H1 (cell line): ENCODE data around the gene GPR160. TPM values are rescaled to one million over a fixed set of nuclear protein-coding genes. Genes with fewer than 3 reads are reported as not detected.

Experiments
- CTCF ChIA-PET: fragments of 300-600 bp; sonication (Branson Sonifier 250); formaldehyde crosslinking; loops from one replicate; lab custom pipeline; 2021; ENCODE audit not compliant: partially characterized antibody; lab: Charles Lee
- POLR2A ChIA-PET: fragments of 300-600 bp; sonication (Branson Sonifier 250); formaldehyde crosslinking; loops from one replicate; lab custom pipeline; 2021; ENCODE audit warnings: inconsistent platforms; ENCODE audit not compliant: partially characterized antibody; lab: Charles Lee
- DNase-seq, 2 experiments: peaks; one replicate each; pipeline versions ENCODE4 v3.0.0 to v3.0.0-alpha.2; 2010 to 2022; ENCODE audit warnings: low spot score in 2 of 2, low read depth in 1 of 2, mixed read lengths in 1 of 2
- FAIRE-seq: peaks from 2 replicates; lab custom pipeline; 2011; peaks lifted over from hg19 to GRCh38; lab: Jason Lieb, UNC
- H2AFZ ChIP-seq: 2 replicates; pipeline ENCODE4 v1.8.1; 2012; ENCODE audit warnings: low read length, inconsistent platforms
- H2AK5ac ChIP-seq: 2 replicates; pipeline ENCODE4 v1.6.1; 2013; ENCODE audit warnings: low read depth, low read length
- H2BK120ac ChIP-seq: replicated peaks from 2 replicates; pipeline ENCODE3; 2013; ENCODE audit warnings: low read depth, low read length, inconsistent platforms
- H2BK12ac ChIP-seq: 2 replicates; pipeline ENCODE4 v1.6.1; 2013; ENCODE audit warnings: low read depth, low read length
- H2BK15ac ChIP-seq: 2 replicates; pipeline ENCODE4 v1.6.1; 2013; ENCODE audit warnings: low read length
- H2BK20ac ChIP-seq: 2 replicates; pipeline ENCODE4 v1.6.1; 2013; ENCODE audit warnings: low read length
- H2BK5ac ChIP-seq: 2 replicates; pipeline ENCODE4 v1.6.1; 2013; ENCODE audit warnings: low read depth, low read length
- H3K14ac ChIP-seq: 2 replicates; pipeline ENCODE4 v1.6.1; 2013; ENCODE audit warnings: inconsistent platforms; ENCODE audit not compliant: insufficient read length
- H3K18ac ChIP-seq: 2 replicates; pipeline ENCODE4 v1.6.1; 2013; ENCODE audit warnings: low read length; ENCODE audit errors: extremely low read depth
- H3K23ac ChIP-seq: 2 replicates; pipeline ENCODE4 v1.6.1; 2013; ENCODE audit warnings: inconsistent platforms; ENCODE audit not compliant: insufficient read length
- H3K23me2 ChIP-seq: 2 replicates; pipeline ENCODE4 v1.6.1; 2013; ENCODE audit warnings: low read depth, low read length
- H3K27ac ChIP-seq: 2 replicates; pipeline ENCODE4 v1.6.1; 2011; ENCODE audit warnings: low read depth, low read length, inconsistent platforms
- H3K27me3 ChIP-seq, 4 experiments: replicated peaks in 1 of 4; 1 replicate in 1 of 4; 2 replicates in 3 of 4; pipeline versions ENCODE4 v1.6.1 to v1.8.1; 2011 to 2013; ENCODE audit warnings: low read length in 3 of 4, mild to moderate bottlenecking in 3 of 4, inconsistent platforms in 2 of 4, mixed read lengths in 2 of 4, moderate library complexity in 1 of 4; ENCODE audit not compliant: control insufficient read depth in 3 of 4, insufficient read depth in 3 of 4; ENCODE audit errors: extremely low read depth in 1 of 4
- H3K36me3 ChIP-seq, 4 experiments: 2 replicates each; pipeline versions ENCODE4 v1.6.1 to v1.8.1; 2011 to 2013; ENCODE audit warnings: mild to moderate bottlenecking in 4 of 4, low read length in 3 of 4, moderate library complexity in 2 of 4, control low read depth in 1 of 4, inconsistent platforms in 1 of 4; ENCODE audit not compliant: insufficient read depth in 4 of 4, control insufficient read depth in 2 of 4
- H3K4ac ChIP-seq: replicated peaks from 2 replicates; pipeline ENCODE3; 2013; ENCODE audit warnings: low read length, low read depth, mixed read lengths, inconsistent platforms; ENCODE audit not compliant: insufficient read length
- H3K4me1 ChIP-seq, 4 experiments: replicated peaks in 1 of 4; 1 replicate in 1 of 4; 2 replicates in 3 of 4; pipeline versions ENCODE4 v1.6.1 to v1.8.1; 2011 to 2013; ENCODE audit warnings: low read length in 3 of 4, inconsistent platforms in 2 of 4, mixed read lengths in 1 of 4; ENCODE audit not compliant: insufficient read depth in 4 of 4, control insufficient read depth in 3 of 4
- H3K4me2 ChIP-seq, 2 experiments: 2 replicates each; pipeline versions ENCODE4 v1.6.1 to v1.8.1; 2011 to 2013; ENCODE audit warnings: low read depth in 2 of 2, low read length in 2 of 2, control low read depth in 1 of 2, inconsistent platforms in 1 of 2, mild to moderate bottlenecking in 1 of 2; ENCODE audit not compliant: insufficient read depth in 1 of 2
- H3K4me3 ChIP-seq, 4 experiments: fragments of 200-600, 300-600 bp in 1 of 4; sonication (generic), shearing (Covaris generic), sonication (Bioruptor Twin) in 1 of 4; 2 replicates each; pipeline versions ENCODE4 v1.5.1 to v1.8.1; 2011 to 2016; ENCODE audit warnings: low read length in 4 of 4, low read depth in 3 of 4, control low read depth in 2 of 4, inconsistent platforms in 2 of 4, mild to moderate bottlenecking in 2 of 4, mixed read lengths in 1 of 4, moderate library complexity in 1 of 4; ENCODE audit not compliant: insufficient read depth in 2 of 4; ENCODE audit errors: extremely low read depth in 1 of 4
- H3K56ac ChIP-seq: replicated peaks from 2 replicates; pipeline ENCODE3; 2013; ENCODE audit warnings: low read depth, mild to moderate bottlenecking, mixed read lengths, low read length, inconsistent platforms; ENCODE audit not compliant: insufficient read length
- H3K79me1 ChIP-seq: 2 replicates; pipeline ENCODE4 v1.6.1; 2013; ENCODE audit warnings: low read depth, low read length, control low read depth
- H3K79me2 ChIP-seq, 2 experiments: 2 replicates each; pipeline versions ENCODE4 v1.6.1 to v1.8.1; 2012 to 2013; ENCODE audit warnings: low read length in 2 of 2, mild to moderate bottlenecking in 2 of 2, inconsistent platforms in 1 of 2; ENCODE audit not compliant: insufficient read depth in 2 of 2, control insufficient read depth in 1 of 2
- H3K9ac ChIP-seq, 4 experiments: replicated peaks in 1 of 4; 1 replicate in 1 of 4; 2 replicates in 3 of 4; pipeline versions ENCODE4 v1.6.1 to v1.8.1; 2011 to 2013; ENCODE audit warnings: low read depth in 3 of 4, low read length in 3 of 4, control low read depth in 2 of 4, mild to moderate bottlenecking in 2 of 4, moderate library complexity in 2 of 4, inconsistent platforms in 1 of 4; ENCODE audit errors: extremely low read depth in 1 of 4
- H3K9me3 ChIP-seq, 2 experiments: 2 replicates each; pipeline versions ENCODE4 v1.6.1 to v1.8.1; 2012 to 2013; ENCODE audit warnings: mild to moderate bottlenecking in 2 of 2, moderate library complexity in 2 of 2, control low read depth in 1 of 2, inconsistent platforms in 1 of 2, low read depth in 1 of 2, low read length in 1 of 2, mixed read lengths in 1 of 2; ENCODE audit not compliant: insufficient read depth in 2 of 2
- H4K20me1 ChIP-seq, 2 experiments: replicated peaks in 1 of 2; 2 replicates each; pipeline versions ENCODE3 to v1.8.1; 2011 to 2013; ENCODE audit warnings: inconsistent platforms in 2 of 2, low read length in 2 of 2, mild to moderate bottlenecking in 1 of 2; ENCODE audit not compliant: insufficient read depth in 2 of 2, control insufficient read depth in 1 of 2
- H4K5ac ChIP-seq: 2 replicates; pipeline ENCODE4 v1.6.1; 2013; ENCODE audit warnings: low read length, low read depth, mixed read lengths, inconsistent platforms; ENCODE audit not compliant: insufficient read length
- H4K8ac ChIP-seq: 2 replicates; pipeline ENCODE4 v1.8.0; 2013; ENCODE audit warnings: mild to moderate bottlenecking, moderate library complexity, low read length, inconsistent platforms; ENCODE audit not compliant: insufficient read depth; ENCODE audit errors: extremely low read depth
- H4K91ac ChIP-seq: replicated peaks from 2 replicates; pipeline ENCODE3; 2013; ENCODE audit warnings: low read length, mixed read lengths, inconsistent platforms; ENCODE audit not compliant: insufficient read length
- BCL11A ChIP-seq, 2 experiments: IDR thresholded peaks; one replicate each; pipeline ENCODE4 v1.6.1; 2011; ENCODE audit warnings: low read depth in 2 of 2, low read length in 2 of 2, mild to moderate bottlenecking in 2 of 2
- EGR1 ChIP-seq: IDR thresholded peaks from 2 replicates; pipeline ENCODE4 v1.6.1; 2011; ENCODE audit warnings: low read depth, low read length, borderline replicate concordance
- EP300 ChIP-seq, 2 experiments: IDR thresholded peaks; 1 replicate in 1 of 2; 2 replicates in 1 of 2; pipeline ENCODE4 v1.6.1; 2011 to 2012; ENCODE audit warnings: low read depth in 2 of 2, low read length in 2 of 2, mild to moderate bottlenecking in 2 of 2, borderline replicate concordance in 1 of 2, inconsistent platforms in 1 of 2, moderate library complexity in 1 of 2
- EZH2 ChIP-seq: fragments of 200-600 bp; sonication (generic); IDR thresholded peaks from 2 replicates; pipeline ENCODE4 v1.7.1; 2012; ENCODE audit warnings: low read depth, mild to moderate bottlenecking, moderate library complexity, low read length, inconsistent platforms; ENCODE audit not compliant: severe bottlenecking
- GTF2F1 ChIP-seq: IDR thresholded peaks from 2 replicates; pipeline ENCODE4 v1.6.1; 2012; ENCODE audit warnings: low read depth, low read length, improper control_type of control experiment, borderline replicate concordance
- HDAC2 ChIP-seq, 2 experiments: fragments of 300-600 bp in 1 of 2; sonication (generic) in 1 of 2; IDR thresholded peaks; 2 replicates each; pipeline ENCODE4 v1.6.1; 2011 to 2012; ENCODE audit warnings: low read depth in 2 of 2, low read length in 2 of 2, mild to moderate bottlenecking in 2 of 2, moderate library complexity in 2 of 2, borderline replicate concordance in 1 of 2, inconsistent platforms in 1 of 2
- MAFK ChIP-seq: IDR thresholded peaks from 2 replicates; pipeline ENCODE4 v1.6.1; 2012; ENCODE audit warnings: low read depth, mild to moderate bottlenecking, improper control_type of control experiment, low read length
- NANOG ChIP-seq: IDR thresholded peaks from 2 replicates; pipeline ENCODE4 v1.6.1; 2011; ENCODE audit warnings: low read length, low read depth, mild to moderate bottlenecking, inconsistent platforms; ENCODE audit not compliant: insufficient read depth, poor library complexity, severe bottlenecking
- SIN3A ChIP-seq, 2 experiments: IDR thresholded peaks in 1 of 2; conservative IDR thresholded peaks in 1 of 2; 2 replicates each; pipeline ENCODE4 v1.6.1; 2011 to 2012; ENCODE audit warnings: low read length in 2 of 2, improper control_type of control experiment in 1 of 2, low read depth in 1 of 2, mild to moderate bottlenecking in 1 of 2
- SIRT6 ChIP-seq: IDR thresholded peaks from one replicate; pipeline ENCODE4 v1.7.1; 2012; ENCODE audit warnings: low read length, inconsistent platforms
- SIX5 ChIP-seq: IDR thresholded peaks from 2 replicates; pipeline ENCODE4 v1.6.1; 2011; ENCODE audit warnings: mild to moderate bottlenecking, low read depth, low read length
- TAF1 ChIP-seq: IDR thresholded peaks from 2 replicates; pipeline ENCODE4 v1.6.1; 2011; ENCODE audit warnings: mild to moderate bottlenecking, low read depth, low read length
- WGBS, 2 experiments: shearing (Covaris generic) in 1 of 2; methylation state at CpG; one replicate each; pipeline versions ENCODE4 v1.1.6 to v1.1.7; 2013 to 2015; ENCODE audit warnings: low lambda C conversion rate in 2 of 2, mixed read lengths in 2 of 2, inconsistent platforms in 1 of 2, low coverage in 1 of 2, missing lambda C conversion rate in 1 of 2; ENCODE audit not compliant: insufficient replicate concordance in 2 of 2, insufficient coverage in 1 of 2, insufficient read length in 1 of 2; ENCODE audit errors: extremely low coverage in 1 of 2, missing lambda C conversion rate in 1 of 2; 5-methylcytosine and 5-hydroxymethylcytosine counted together
- polyA plus RNA-seq, 7 experiments: library from polyadenylated mRNA; depleted of rRNA in 3 of 7; stranded (reverse) in 5 of 7; unstranded in 2 of 7; fragments of >200 nt in 5 of 7; fragments of 200-250 nt in 2 of 7; gene quantifications; 1 replicate in 5 of 7; 2 replicates in 1 of 7; 4 replicates in 1 of 7; pipeline versions ENCODE4 v1.2.1 to v1.2.3, GENCODE V29; 2011 to 2013; ENCODE audit warnings: missing spikeins in 2 of 7, mixed read lengths in 2 of 7
- total RNA-seq: library from RNA; stranded (reverse); fragmentation: NEBNext Ultra II Directional; extraction: Animal tissue kit (Norgen Biotek cat#: 25700); gene quantifications from 2 replicates; pipeline ENCODE4 v1.2.1, GENCODE V29; 2021

Gene GPR160
- total and polyA plus RNA-seq, 2 of the 8 experiments (the other 6 are each of a cell fraction or from before 2014, with no cell fraction given): 14.3 to 16.6 TPM

- TF ChIP-seq EP300 (IDR thresholded peaks at IDR 0.05; ENCODE audit: borderline replicate concordance in 1 of 2, low read depth in 2 of 2, low read length in 2 of 2) (no peak), SIN3A (conservative IDR thresholded peaks at IDR 0.05 in 1 of 2, IDR thresholded peaks at IDR 0.05 in 1 of 2; ENCODE audit: low read depth in 1 of 2, low read length in 2 of 2) (no peak), NANOG (no peak), EZH2 (no peak), GTF2F1 (no peak), BCL11A (IDR thresholded peaks at IDR 0.05; ENCODE audit: low read depth in 2 of 2, low read length in 2 of 2) (no peak), SIX5 (no peak), SIRT6 (no peak), MAFK (no peak), TAF1 (no peak), EGR1 (no peak), HDAC2 (IDR thresholded peaks at IDR 0.05; ENCODE audit: borderline replicate concordance in 1 of 2, low read depth in 2 of 2, low read length in 2 of 2) (no peak)
- Histone ChIP-seq H2BK120ac (no peak overlapping the region), H2BK12ac (no peak overlapping the region), H4K8ac (no peak overlapping the region), H3K4me1 (no peaks in the 10 kb centered on the region), H3K27me3 (no peaks in the 10 kb centered on the region), H3K9ac (no peak overlapping the region), H2BK20ac (no peak overlapping the region), H2AK5ac (no peak overlapping the region), H3K23me2 (no peaks in the 10 kb centered on the region), H3K4me3 (no peak overlapping the region), H3K79me2 (no peaks in the 10 kb centered on the region), H2BK15ac (no peak overlapping the region), H3K79me1 (no peaks in the 10 kb centered on the region), H3K9me3 (no peaks in the 10 kb centered on the region), H3K4ac (no peak overlapping the region), H4K5ac (no peak overlapping the region), H4K20me1 (no peaks in the 10 kb centered on the region), H3K14ac (no peak overlapping the region), H2AFZ (no peak overlapping the region), H3K36me3 (peaks cover 2 to 6% (median 3%) of the 10 kb centered on the region in 4 experiments; a peak in 2 of 8 replicates), H3K18ac (no peak overlapping the region), H3K27ac (no peak overlapping the region), H4K91ac (no peak overlapping the region), H3K4me2 (no peak overlapping the region), H3K56ac (no peak overlapping the region), H2BK5ac (no peak overlapping the region), H3K23ac (no peak overlapping the region)
- FAIRE-seq: no peak
- 93% methylated on average over 1 of the region's 1 CpG; no CpG with 5 or more reads in 1 of the 2 experiments for WGBS, 2 experiments
- POLR2A ChIA-PET: no interaction called here
- CTCF ChIA-PET: interaction anchor here (0.6 to 1.3 kb wide), 2 partner anchors 79 to 519 kb away, joined by 3 read pairs; no protein-coding TSS in a partner anchor
- DNase-seq: no peak
These were observed 38.4 kb upstream of the GPR160 start for GRCh38 chr3:169999433-169999832.
